Fibroblast of the aortic adventitia (primary cell): ENCODE results near the gene POLD4. TPM values are rescaled to one million over a fixed set of nuclear protein-coding genes. Genes with fewer than 3 reads are reported as not detected.

Source experiments
- DNase-seq: peaks from one replicate; pipeline ENCODE4 v3.0.0-alpha.2; 2010; ENCODE audit warnings: low read depth
- H3K4me3 ChIP-seq: 2 replicates; pipeline ENCODE4 v1.5.1; 2011; ENCODE audit warnings: low read depth, mild to moderate bottlenecking, control low read depth, low read length, moderate library complexity
- total RNA-seq: library from RNA; depleted of rRNA; stranded (reverse); fragments of >200 nt; gene quantifications from 2 replicates; pipeline ENCODE4 v1.2.3, GENCODE V29; 2012; ENCODE audit warnings: low replicate concordance
- TF ChIP-seq, protein P1 (sequence below): IDR thresholded peaks from 2 replicates; pipeline ENCODE4 v1.5.1; 2011; ENCODE audit warnings: mild to moderate bottlenecking, low read length, control low read depth, inconsistent platforms; ENCODE audit not compliant: insufficient read depth

The POLD4 gene
- total RNA-seq, 1 donor = 53.5 TPM

DNA sequence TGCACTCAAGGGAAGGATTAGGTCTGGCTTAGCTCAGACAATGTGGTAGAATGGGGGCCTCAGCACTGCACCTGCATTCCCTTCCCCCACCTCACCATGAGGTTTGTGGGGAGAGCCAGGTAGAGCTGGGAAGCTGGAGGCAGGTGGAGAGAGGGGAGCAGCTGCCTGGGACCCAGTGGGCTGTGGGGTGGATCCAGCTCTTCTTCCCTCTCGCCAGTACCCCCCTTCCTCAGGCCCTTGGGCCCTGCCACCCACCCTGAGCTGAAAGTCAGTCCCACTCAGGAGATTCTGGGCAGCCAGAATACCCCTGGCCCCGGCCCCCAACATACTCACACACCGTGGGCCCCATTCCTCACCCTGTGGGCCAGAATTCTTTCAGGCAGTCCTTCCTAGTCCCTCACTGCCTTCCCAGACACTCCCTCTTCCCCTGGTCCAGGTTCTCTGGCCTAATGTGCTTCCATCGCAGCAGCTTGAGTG is 3.1 kb upstream of the POLD4 start:
- no peak overlapping the region for H3K4me3 ChIP-seq
- DNase-seq = no peak
- TF ChIP-seq, protein P1, sequence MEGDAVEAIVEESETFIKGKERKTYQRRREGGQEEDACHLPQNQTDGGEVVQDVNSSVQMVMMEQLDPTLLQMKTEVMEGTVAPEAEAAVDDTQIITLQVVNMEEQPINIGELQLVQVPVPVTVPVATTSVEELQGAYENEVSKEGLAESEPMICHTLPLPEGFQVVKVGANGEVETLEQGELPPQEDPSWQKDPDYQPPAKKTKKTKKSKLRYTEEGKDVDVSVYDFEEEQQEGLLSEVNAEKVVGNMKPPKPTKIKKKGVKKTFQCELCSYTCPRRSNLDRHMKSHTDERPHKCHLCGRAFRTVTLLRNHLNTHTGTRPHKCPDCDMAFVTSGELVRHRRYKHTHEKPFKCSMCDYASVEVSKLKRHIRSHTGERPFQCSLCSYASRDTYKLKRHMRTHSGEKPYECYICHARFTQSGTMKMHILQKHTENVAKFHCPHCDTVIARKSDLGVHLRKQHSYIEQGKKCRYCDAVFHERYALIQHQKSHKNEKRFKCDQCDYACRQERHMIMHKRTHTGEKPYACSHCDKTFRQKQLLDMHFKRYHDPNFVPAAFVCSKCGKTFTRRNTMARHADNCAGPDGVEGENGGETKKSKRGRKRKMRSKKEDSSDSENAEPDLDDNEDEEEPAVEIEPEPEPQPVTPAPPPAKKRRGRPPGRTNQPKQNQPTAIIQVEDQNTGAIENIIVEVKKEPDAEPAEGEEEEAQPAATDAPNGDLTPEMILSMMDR = no peak

DNA sequence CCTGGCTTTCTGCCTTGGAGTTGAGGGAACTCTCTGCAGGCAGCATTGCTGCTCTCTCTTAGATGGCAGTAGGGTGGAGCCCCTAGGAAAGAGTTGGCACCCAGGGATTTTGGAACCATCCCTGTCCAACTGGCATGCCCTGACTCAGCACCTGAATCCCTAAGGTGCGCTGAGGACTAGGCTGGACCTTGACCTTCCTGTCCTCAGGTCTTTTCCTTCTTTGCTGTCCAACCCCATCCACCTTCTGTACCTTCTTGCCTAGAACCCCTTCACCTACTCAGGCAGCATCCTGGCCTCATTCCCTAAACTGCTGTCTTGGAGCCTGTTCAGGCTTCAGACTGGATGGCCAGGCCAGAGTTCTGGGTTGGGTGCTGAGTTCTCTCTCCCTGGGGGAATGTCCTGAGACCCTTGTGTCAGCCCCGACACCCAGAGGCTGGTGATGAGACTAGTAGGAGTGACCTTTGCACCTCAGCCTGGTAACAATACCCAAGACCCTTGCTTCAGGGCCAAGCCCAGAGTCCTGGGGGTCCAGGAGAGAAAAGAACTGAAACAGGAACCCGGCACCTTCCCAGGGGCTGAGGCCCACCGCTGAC is 2.5 kb upstream of the POLD4 start:
- DNase-seq = no peak
- H3K4me3 ChIP-seq = no peak overlapping the region
- TF ChIP-seq, protein P1 = no peak

DNA sequence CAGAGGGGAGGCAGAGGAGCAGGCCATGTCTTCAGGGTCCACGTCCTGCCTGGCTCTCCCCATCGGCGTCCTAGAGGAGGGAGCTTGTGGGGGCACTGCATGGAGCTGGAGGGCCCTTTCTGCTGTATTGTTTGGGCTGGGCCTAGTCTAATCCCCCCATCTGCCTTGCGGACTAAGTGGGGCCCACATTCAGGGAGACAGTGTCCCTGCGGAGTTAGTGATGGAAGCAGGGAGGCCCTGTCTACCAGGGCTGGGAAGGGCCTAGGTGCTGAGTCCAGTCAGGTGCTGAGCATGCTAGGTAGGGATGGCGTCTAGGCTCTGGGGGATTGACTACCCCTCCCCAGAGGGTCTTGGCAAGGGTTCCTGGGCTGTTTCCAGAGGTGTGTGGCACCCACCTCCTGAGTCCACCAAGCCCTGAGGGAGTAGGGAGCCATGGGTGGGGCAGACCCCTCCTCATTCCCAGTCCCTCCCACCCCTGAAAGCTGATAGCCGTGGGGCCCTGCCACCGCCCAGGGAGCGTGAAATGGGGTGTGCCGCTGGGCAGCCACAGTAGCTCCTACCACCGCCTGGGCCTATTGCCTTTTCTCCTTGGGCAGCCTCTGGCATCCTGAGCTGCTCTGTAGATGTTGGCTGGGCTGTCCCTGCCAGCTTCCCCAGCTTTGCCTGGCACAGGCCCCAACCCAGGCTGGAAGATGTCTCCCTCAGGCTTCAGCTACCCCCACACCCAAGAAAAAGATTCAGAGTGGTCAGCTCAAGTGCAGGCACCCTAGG is 1.9 kb upstream of the POLD4 start:
- DNase-seq = no peak
- TF ChIP-seq, protein P1 = no peak
- peak overlapping the region; percentile 31 for H3K4me3 ChIP-seq

DNA sequence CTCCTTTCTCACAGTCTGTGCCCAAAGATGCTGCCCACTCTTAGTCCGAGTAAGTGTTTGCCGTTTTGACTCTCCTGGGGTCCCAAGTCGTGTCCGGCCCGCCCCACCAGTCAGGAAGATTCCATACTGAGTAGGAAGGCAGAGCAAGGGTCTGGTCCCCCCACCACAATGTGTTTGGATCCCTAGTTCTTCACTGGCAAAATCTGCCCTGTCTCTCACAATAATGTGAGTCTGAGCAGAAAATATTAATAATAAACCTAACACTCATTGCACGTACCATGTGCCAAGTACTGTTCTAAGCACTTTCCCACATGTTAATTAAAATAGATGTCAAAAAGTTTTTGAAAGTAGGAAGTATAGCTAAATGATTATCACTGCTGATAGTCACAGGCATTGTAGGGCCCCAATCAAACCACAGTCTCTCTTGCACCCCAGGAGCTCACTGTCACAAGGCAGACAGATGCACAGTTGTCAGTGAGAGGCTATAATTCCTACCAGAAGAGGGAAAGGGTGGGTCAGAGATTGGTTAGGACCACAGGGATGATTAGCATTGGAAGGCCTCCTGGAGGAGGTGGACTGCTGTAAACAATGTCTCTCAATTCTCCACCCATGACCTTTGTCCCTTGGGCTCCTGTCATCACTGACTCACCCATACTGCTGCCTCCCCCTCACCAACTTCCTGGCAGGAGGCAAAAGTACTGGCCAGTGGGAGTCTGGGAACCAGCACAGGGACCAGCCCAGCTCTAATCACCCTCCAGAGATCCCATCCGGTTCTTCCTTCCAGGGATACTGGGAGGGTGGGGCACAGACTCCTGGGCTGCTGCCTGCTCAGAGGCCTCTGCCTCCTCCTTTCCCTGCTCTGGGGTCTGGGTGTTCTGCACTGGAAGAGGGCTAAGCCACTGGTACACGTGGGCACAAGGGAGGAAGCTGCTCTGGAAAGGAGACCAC is 1.0 kb upstream of the POLD4 start:
- TF ChIP-seq, protein P1 = peak; percentile 35
- peak overlapping the region; percentile 46 for H3K4me3 ChIP-seq
- peak; percentile 95 for DNase-seq

DNA sequence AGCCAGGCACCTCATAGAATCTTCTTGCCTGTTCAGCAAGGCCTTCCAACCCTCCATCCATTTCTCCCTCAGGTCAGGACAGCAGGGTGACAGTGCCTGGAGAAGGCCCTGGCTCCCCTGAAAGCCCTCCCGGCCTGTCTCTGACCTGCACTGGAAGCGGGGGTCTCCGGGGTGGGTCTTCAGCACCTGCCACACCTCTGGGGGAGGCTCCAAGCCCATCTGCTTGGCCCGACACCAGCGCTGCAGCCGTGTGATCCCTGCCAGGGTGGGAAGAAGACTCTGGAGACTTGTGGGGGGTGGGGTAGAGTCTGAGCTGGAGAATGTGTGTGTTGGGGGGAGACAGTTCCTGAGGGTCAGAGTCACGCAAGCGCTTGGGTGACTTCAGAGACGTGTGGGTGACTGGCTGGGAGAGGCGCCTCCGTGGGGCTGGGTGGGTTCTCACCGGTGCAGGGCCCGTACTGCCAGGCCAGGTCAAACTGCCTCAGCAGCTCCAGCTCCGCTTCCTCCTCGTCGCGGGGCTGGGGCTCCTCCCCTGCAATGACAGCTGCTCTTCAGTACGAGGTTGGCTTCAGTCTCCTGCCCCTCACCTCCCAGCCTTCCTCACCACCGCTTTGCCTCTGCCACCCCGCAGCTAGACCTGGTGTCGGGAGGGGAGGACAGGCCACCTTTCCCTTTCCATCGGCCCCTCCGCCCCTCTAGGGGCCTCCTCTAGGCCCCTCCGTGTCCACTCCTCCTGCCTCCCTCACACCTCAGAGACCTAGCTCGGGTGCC is 615 bp downstream of the POLD4 start:
- DNase-seq = no peak
- TF ChIP-seq, protein P1 = no peak

DNA sequence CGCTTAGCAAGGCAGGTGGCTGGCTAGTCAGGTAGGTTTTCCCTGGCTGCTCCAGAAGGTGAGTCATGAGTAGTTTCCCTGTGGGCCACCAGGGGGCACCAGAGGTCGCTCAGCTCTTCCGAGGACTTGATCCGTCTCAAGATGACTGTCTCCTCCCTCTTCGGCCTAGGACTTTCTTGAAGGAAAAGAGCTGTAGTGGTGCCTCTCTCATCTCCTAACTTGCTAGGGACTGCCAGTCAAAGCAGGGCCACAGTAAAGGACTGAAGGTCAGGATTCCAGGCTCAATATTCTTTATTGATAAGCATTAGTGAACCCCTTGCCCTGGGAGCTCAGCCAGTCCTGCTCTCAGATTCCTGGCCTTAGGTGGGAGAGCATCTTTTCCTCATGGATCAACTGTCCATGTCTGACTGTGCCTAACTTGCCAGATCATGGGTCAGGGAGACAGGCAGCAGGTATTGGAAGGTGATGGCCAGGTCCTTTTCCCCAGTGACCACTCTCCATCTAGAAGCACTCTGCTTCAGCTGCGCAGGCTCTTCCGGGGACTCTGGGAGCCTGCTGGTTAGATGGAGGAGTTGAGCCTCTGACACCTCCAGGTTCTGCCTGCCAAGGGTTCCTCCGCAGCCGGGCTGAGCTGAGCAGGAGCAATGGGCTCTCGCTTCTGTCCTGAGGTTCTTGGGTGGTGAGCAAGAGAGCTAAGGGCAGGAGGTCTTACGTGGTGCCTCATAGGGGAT is 1.9 kb downstream of the POLD4 start:
- H3K4me3 ChIP-seq = peak overlapping the region; percentile 45
- TF ChIP-seq, protein P1 = peak; percentile 91
- DNase-seq = peak; percentile 88

More for the DNA sequence above, 615 bp downstream of the POLD4 start:
- peak overlapping the region; percentile 89 for H3K4me3 ChIP-seq
